Mesenchymal stem cell (in vitro differentiated cells and primary cell): ENCODE measurements around the gene PDE4B.

Experiments
- DNase-seq: peaks from one replicate; pipeline ENCODE4 v3.0.0-alpha.2; 2013
- H2AFZ ChIP-seq: one replicate; pipeline ENCODE4 v1.6.1; 2013; ENCODE audit warnings: low read depth, mild to moderate bottlenecking, control low read depth, inconsistent platforms, low read length, moderate library complexity
- H2AK5ac ChIP-seq: 2 replicates; pipeline ENCODE4 v1.6.1; 2013; ENCODE audit warnings: low read length, moderate library complexity, mild to moderate bottlenecking, inconsistent platforms; ENCODE audit not compliant: severe bottlenecking
- H2BK120ac ChIP-seq: one replicate; pipeline ENCODE4 v1.6.1; 2013; ENCODE audit warnings: low read depth, mild to moderate bottlenecking, inconsistent platforms, low read length, moderate library complexity
- H2BK12ac ChIP-seq, 2 experiments: one replicate each; pipeline ENCODE4 v1.6.1; 2013; ENCODE audit warnings: inconsistent platforms in 2 of 2, low read length in 2 of 2, mild to moderate bottlenecking in 2 of 2, moderate library complexity in 2 of 2, control low read depth in 1 of 2
- H2BK15ac ChIP-seq: one replicate; pipeline ENCODE4 v1.6.1; 2013; ENCODE audit warnings: mild to moderate bottlenecking, low read depth, inconsistent platforms; ENCODE audit not compliant: poor library complexity, severe bottlenecking
- H2BK5ac ChIP-seq: 2 replicates; pipeline ENCODE4 v1.6.1; 2013; ENCODE audit warnings: low read depth, mild to moderate bottlenecking, low read length, control low read depth, inconsistent platforms; ENCODE audit not compliant: poor library complexity, severe bottlenecking
- H3K14ac ChIP-seq, 2 experiments: one replicate each; pipeline ENCODE4 v1.6.1; 2013; ENCODE audit warnings: inconsistent platforms in 2 of 2, low read length in 2 of 2, control low read depth in 1 of 2, mild to moderate bottlenecking in 1 of 2, moderate library complexity in 1 of 2
- H3K18ac ChIP-seq, 2 experiments: one replicate each; pipeline ENCODE4 v1.6.1; 2013; ENCODE audit warnings: inconsistent platforms in 2 of 2, low read length in 2 of 2, control low read depth in 1 of 2, low read depth in 1 of 2, mild to moderate bottlenecking in 1 of 2
- H3K23ac ChIP-seq, 2 experiments: one replicate each; pipeline ENCODE4 v1.6.1; 2013; ENCODE audit warnings: inconsistent platforms in 2 of 2, low read length in 2 of 2, mild to moderate bottlenecking in 2 of 2, moderate library complexity in 2 of 2, control low read depth in 1 of 2
- H3K27ac ChIP-seq: 2 replicates; pipeline ENCODE4 v1.5.1; 2013; ENCODE audit warnings: mild to moderate bottlenecking, moderate library complexity, low read length, control low read depth, inconsistent platforms; ENCODE audit not compliant: poor library complexity, severe bottlenecking
- H3K27me3 ChIP-seq, 2 experiments: 2 replicates each; pipeline versions ENCODE4 v1.6.1 to v1.7.0; 2013; ENCODE audit warnings: low read length in 2 of 2, mild to moderate bottlenecking in 2 of 2, moderate library complexity in 2 of 2, control low read depth in 1 of 2, inconsistent platforms in 1 of 2; ENCODE audit not compliant: control insufficient read depth in 1 of 2, insufficient read depth in 1 of 2
- H3K36me3 ChIP-seq, 2 experiments: 2 replicates each; pipeline versions ENCODE4 v1.6.1 to v1.7.0; 2013; ENCODE audit warnings: low read length in 2 of 2, control low read depth in 1 of 2, inconsistent platforms in 1 of 2, low read depth in 1 of 2, mild to moderate bottlenecking in 1 of 2; ENCODE audit not compliant: insufficient read depth in 2 of 2, control insufficient read depth in 1 of 2
- H3K4ac ChIP-seq, 2 experiments: one replicate each; pipeline ENCODE4 v1.6.1; 2013; ENCODE audit warnings: inconsistent platforms in 2 of 2, low read length in 2 of 2, mild to moderate bottlenecking in 2 of 2, moderate library complexity in 2 of 2, control low read depth in 1 of 2, low read depth in 1 of 2
- H3K4me1 ChIP-seq: 2 replicates; pipeline ENCODE4 v1.6.1; 2013; ENCODE audit warnings: low read depth, low read length, control low read depth; ENCODE audit not compliant: control insufficient read depth, insufficient read depth
- H3K4me2 ChIP-seq: 2 replicates; pipeline ENCODE4 v1.6.1; 2013; ENCODE audit warnings: low read length, mild to moderate bottlenecking, inconsistent platforms; ENCODE audit not compliant: poor library complexity, severe bottlenecking
- H3K4me3 ChIP-seq, 2 experiments: 2 replicates each; pipeline versions ENCODE4 v1.5.1 to v1.7.0; 2013; ENCODE audit warnings: low read length in 2 of 2, mild to moderate bottlenecking in 2 of 2, control low read depth in 1 of 2, low read depth in 1 of 2; ENCODE audit not compliant: insufficient read depth in 1 of 2
- H3K79me1 ChIP-seq: replicated peaks from 2 replicates; pipeline ENCODE4 v1.6.1; 2013; ENCODE audit warnings: mild to moderate bottlenecking, control low read depth, low read length, inconsistent platforms; ENCODE audit not compliant: poor library complexity, severe bottlenecking
- H3K9ac ChIP-seq: 2 replicates; pipeline ENCODE4 v1.7.0; 2013; ENCODE audit warnings: mild to moderate bottlenecking, low read length, moderate library complexity
- H3K9me3 ChIP-seq: 2 replicates; pipeline ENCODE4 v1.7.0; 2013; ENCODE audit warnings: mild to moderate bottlenecking, low read length; ENCODE audit not compliant: control insufficient read depth
- H4K8ac ChIP-seq: one replicate; pipeline ENCODE4 v1.6.1; 2013; ENCODE audit warnings: inconsistent platforms, mild to moderate bottlenecking, low read length, moderate library complexity
- H4K91ac ChIP-seq: one replicate; pipeline ENCODE4 v1.6.1; 2013; ENCODE audit warnings: mild to moderate bottlenecking, low read length, inconsistent platforms
- WGBS: methylation state at CpG from one replicate; pipeline ENCODE4 v1.1.7; 2013; ENCODE audit warnings: mixed read lengths; 5-methylcytosine and 5-hydroxymethylcytosine counted together

The PDE4B gene

DNA sequence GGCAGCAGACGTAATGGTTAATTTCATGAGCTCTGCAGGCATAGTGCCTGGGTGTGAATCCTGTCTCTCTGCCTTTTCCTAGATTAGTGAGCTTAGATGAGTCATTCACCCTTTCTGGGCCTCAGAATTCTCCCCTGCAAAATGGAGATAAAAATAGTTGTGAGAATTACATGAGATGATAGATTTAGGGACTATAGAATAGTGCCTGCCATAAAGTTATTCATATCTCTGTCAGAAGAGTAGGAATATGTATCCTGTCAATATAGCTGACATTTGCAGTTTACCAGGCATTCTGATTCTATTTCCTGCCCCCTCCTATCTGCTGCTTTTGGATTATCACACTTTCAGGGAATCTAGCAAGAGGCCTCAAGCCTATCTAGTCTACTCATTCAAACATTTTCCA, 112.0 kb downstream of the PDE4B start:
- H3K36me3 ChIP-seq: no peaks in the 10 kb centered on the region
- 28% methylated on average over 1 of the region's 1 CpG for WGBS
- no peak overlapping the region for H3K9ac ChIP-seq
- no peak overlapping the region for H2AK5ac ChIP-seq
- no peak overlapping the region for H2BK15ac ChIP-seq
- H2BK120ac ChIP-seq: no peak overlapping the region
- H3K79me1 ChIP-seq: no peaks in the 10 kb centered on the region
- H3K27ac ChIP-seq: no peak overlapping the region
- no peaks in the 10 kb centered on the region for H3K4me1 ChIP-seq
- H2BK12ac ChIP-seq: no peak overlapping the region
- H3K27me3 ChIP-seq: no peaks in the 10 kb centered on the region
- H3K4me3 ChIP-seq: no peak overlapping the region
- no peak overlapping the region for H3K4me2 ChIP-seq
- H3K14ac ChIP-seq: no peak overlapping the region
- H3K4ac ChIP-seq: no peak overlapping the region
- no peak overlapping the region for H3K23ac ChIP-seq
- H4K91ac ChIP-seq: no peak overlapping the region
- no peak overlapping the region for H4K8ac ChIP-seq
- no peak overlapping the region for H2BK5ac ChIP-seq
- peak overlapping the region; percentile 51 for H2AFZ ChIP-seq
- peak; percentile 19 for DNase-seq
- no peaks in the 10 kb centered on the region for H3K9me3 ChIP-seq
- no peak overlapping the region for H3K18ac ChIP-seq

DNA sequence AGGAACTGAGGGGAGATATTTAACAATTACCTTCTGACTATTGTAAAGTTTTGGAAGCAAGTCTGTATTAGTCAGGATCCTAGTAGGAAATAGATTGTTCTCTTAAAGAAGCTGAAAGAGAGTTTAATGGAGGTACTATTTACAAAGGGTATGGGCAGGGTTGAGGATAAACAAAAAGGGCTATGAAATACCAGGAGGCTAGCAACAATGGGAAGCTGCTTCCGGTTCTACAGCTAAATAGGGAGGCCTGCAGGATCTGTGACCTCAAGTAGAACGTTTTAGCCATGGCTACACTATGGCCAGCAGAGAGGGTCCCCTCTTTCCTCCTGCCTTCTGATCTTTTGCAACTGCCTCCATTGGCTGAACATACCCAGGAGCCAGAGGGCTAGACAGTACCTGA, 117.7 kb downstream of the PDE4B start:
- Histone ChIP-seq H3K9me3 (no peaks in the 10 kb centered on the region), H3K4me2 (no peak overlapping the region), H2BK15ac (no peak overlapping the region), H3K4me1 (no peaks in the 10 kb centered on the region), H4K91ac (no peak overlapping the region), H3K18ac (no peak overlapping the region), H3K4ac (no peak overlapping the region), H2BK5ac (no peak overlapping the region), H3K4me3 (no peak overlapping the region), H4K8ac (no peak overlapping the region), H3K14ac (no peak overlapping the region), H2AFZ (no peak overlapping the region), H3K23ac (no peak overlapping the region), H2BK12ac (no peak overlapping the region), H3K9ac (no peak overlapping the region), H3K27me3 (no peaks in the 10 kb centered on the region), H2BK120ac (no peak overlapping the region), H3K27ac (no peak overlapping the region), H3K36me3 (peaks cover 0 to 3% of the 10 kb centered on the region in 2 experiments), H3K79me1 (no peaks in the 10 kb centered on the region), H2AK5ac (no peak overlapping the region)
- no peak for DNase-seq
- 70% methylated on average over 2 of the region's 2 CpGs for WGBS

GRCh38 chr1:65911679-65912078, 119.0 kb downstream of the PDE4B start:
- H2BK120ac ChIP-seq: no peak overlapping the region
- no peak overlapping the region for H3K27ac ChIP-seq
- peaks cover 0 to 3% of the 10 kb centered on the region in 2 experiments for H3K36me3 ChIP-seq
- H3K9me3 ChIP-seq: no peaks in the 10 kb centered on the region
- H3K4ac ChIP-seq: no peak overlapping the region
- no peak overlapping the region for H2BK15ac ChIP-seq
- H2BK12ac ChIP-seq: no peak overlapping the region
- no peaks in the 10 kb centered on the region for H3K79me1 ChIP-seq
- DNase-seq: no peak
- no peak overlapping the region for H2AK5ac ChIP-seq
- no peak overlapping the region for H3K18ac ChIP-seq
- no peak overlapping the region for H3K4me3 ChIP-seq
- no peak overlapping the region for H2AFZ ChIP-seq
- no peak overlapping the region for H3K4me2 ChIP-seq
- H3K9ac ChIP-seq: no peak overlapping the region
- H4K8ac ChIP-seq: no peak overlapping the region
- H3K14ac ChIP-seq: no peak overlapping the region
- H3K27me3 ChIP-seq: no peaks in the 10 kb centered on the region
- 48% methylated on average over 2 of the region's 2 CpGs for WGBS
- H2BK5ac ChIP-seq: no peak overlapping the region
- H3K23ac ChIP-seq: no peak overlapping the region
- H4K91ac ChIP-seq: no peak overlapping the region
- no peaks in the 10 kb centered on the region for H3K4me1 ChIP-seq

- Histone ChIP-seq H3K4me3 (no peak overlapping the region), H4K8ac (no peak overlapping the region), H3K4me1 (no peaks in the 10 kb centered on the region), H3K9ac (no peak overlapping the region), H4K91ac (no peak overlapping the region), H3K36me3 (no peaks in the 10 kb centered on the region), H3K79me1 (no peaks in the 10 kb centered on the region), H3K27ac (no peak overlapping the region), H3K18ac (no peak overlapping the region), H3K27me3 (no peaks in the 10 kb centered on the region), H3K9me3 (no peaks in the 10 kb centered on the region), H2BK12ac (no peak overlapping the region), H3K14ac (no peak overlapping the region), H2AFZ (no peak overlapping the region), H2BK120ac (no peak overlapping the region), H2AK5ac (no peak overlapping the region), H3K4me2 (no peak overlapping the region), H2BK15ac (no peak overlapping the region), H3K23ac (no peak overlapping the region), H3K4ac (no peak overlapping the region), H2BK5ac (no peak overlapping the region)
- no peak for DNase-seq
- WGBS: 95% methylated on average over 2 of the region's 4 CpGs
Measured at GRCh38 chr1:65918564-65918963, 125.9 kb downstream of the PDE4B start.
